Activated T-cell treated with anti-CD3 and anti-CD28 coated beads, Interleukin-2, amount 50 U/mL, for 4 hours (primary cell): ENCODE data around the gene PRDM12. TPM values are rescaled to one million over a fixed set of nuclear protein-coding genes. Genes with fewer than 3 reads are reported as not detected.

Experiments used
- ATAC-seq, 2 donors: fragments of 200-7000 bp; cut with Tn5 transposase; one replicate each; pipeline ENCODE4 v1.10.0; 2021
- DNase-seq: peaks from one replicate; pipeline ENCODE4 v3.0.0-alpha.2; 2020
- H3K27me3 Mint-ChIP-seq: one replicate; pipeline ENCODE4 v1.8.0; 2021; ENCODE audit warnings: low read depth, mixed read lengths
- H3K36me3 Mint-ChIP-seq: one replicate; pipeline ENCODE4 v1.8.0; 2022; ENCODE audit warnings: mixed read lengths; ENCODE audit not compliant: insufficient read depth
- H3K4me1 Mint-ChIP-seq: one replicate; pipeline ENCODE4 v1.8.0; 2021; ENCODE audit warnings: low read depth, mixed read lengths
- H3K4me3 Mint-ChIP-seq: one replicate; pipeline ENCODE4 v1.8.0; 2021; ENCODE audit warnings: mild to moderate bottlenecking, moderate library complexity, mixed read lengths
- H3K9me3 Mint-ChIP-seq: one replicate; pipeline ENCODE4 v1.8.0; 2021; ENCODE audit warnings: mixed read lengths
- total RNA-seq, 3 donors: library from RNA; stranded (reverse); gene quantifications; one replicate each; pipeline ENCODE4 v1.2.1, GENCODE V29; 2021

Gene PRDM12
- total RNA-seq, 3 donors from 2014 or later = 0.08 to 0.18 (median 0.14) TPM

- H3K9me3 Mint-ChIP-seq = no peaks in the 10 kb centered on the region
- H3K4me3 Mint-ChIP-seq = peak overlapping the region; percentile 41
- DNase-seq (no peak), ATAC-seq (peak; percentile 28 to 30)
- H3K27me3 Mint-ChIP-seq = peaks cover 68% of the 10 kb centered on the region
- peaks cover 24% of the 10 kb centered on the region for H3K4me1 Mint-ChIP-seq
- no peaks in the 10 kb centered on the region for H3K36me3 Mint-ChIP-seq
Measured at GRCh38 chr9:130665431-130666392, 1.3 kb downstream of the PRDM12 start.

- H3K36me3 Mint-ChIP-seq = no peaks in the 10 kb centered on the region
- DNase-seq (no peak), ATAC-seq (no peak)
- H3K4me1 Mint-ChIP-seq = peaks cover 24% of the 10 kb centered on the region
- peaks cover 63% of the 10 kb centered on the region for H3K27me3 Mint-ChIP-seq
- H3K4me3 Mint-ChIP-seq = no peak overlapping the region
- H3K9me3 Mint-ChIP-seq = no peaks in the 10 kb centered on the region
Measured at GRCh38 chr9:130666393-130667119, 2.2 kb downstream of the PRDM12 start.

- Mint-ChIP-seq H3K27me3 (peaks cover 57% of the 10 kb centered on the region), H3K4me3 (no peak overlapping the region), H3K36me3 (no peaks in the 10 kb centered on the region), H3K9me3 (no peaks in the 10 kb centered on the region), H3K4me1 (peaks cover 20% of the 10 kb centered on the region)
- no peak for ATAC-seq
- DNase-seq = no peak
Measured at GRCh38 chr9:130667120-130667435, 2.7 kb downstream of the PRDM12 start.

- H3K9me3 Mint-ChIP-seq = no peaks in the 10 kb centered on the region
- H3K27me3 Mint-ChIP-seq = peaks cover 46% of the 10 kb centered on the region
- no peaks in the 10 kb centered on the region for H3K36me3 Mint-ChIP-seq
- DNase-seq (no peak), ATAC-seq (no peak)
- no peak overlapping the region for H3K4me3 Mint-ChIP-seq
- peaks cover 12% of the 10 kb centered on the region for H3K4me1 Mint-ChIP-seq
Measured at GRCh38 chr9:130668196-130668595, 3.8 kb downstream of the PRDM12 start.

- DNase-seq (no peak), ATAC-seq (no peak)
- Mint-ChIP-seq H3K4me1 (peaks cover 12% of the 10 kb centered on the region), H3K36me3 (no peaks in the 10 kb centered on the region), H3K9me3 (no peaks in the 10 kb centered on the region), H3K4me3 (no peak overlapping the region), H3K27me3 (peaks cover 43% of the 10 kb centered on the region)
Measured at GRCh38 chr9:130668659-130669058, 4.3 kb downstream of the PRDM12 start.

- peaks cover 8% of the 10 kb centered on the region for H3K4me1 Mint-ChIP-seq
- DNase-seq (no peak), ATAC-seq (no peak)
- H3K9me3 Mint-ChIP-seq = no peaks in the 10 kb centered on the region
- H3K27me3 Mint-ChIP-seq = peaks cover 33% of the 10 kb centered on the region
- H3K4me3 Mint-ChIP-seq = no peak overlapping the region
- no peaks in the 10 kb centered on the region for H3K36me3 Mint-ChIP-seq
Measured at GRCh38 chr9:130669965-130670364, 5.6 kb downstream of the PRDM12 start.

- DNase-seq (no peak), ATAC-seq (no peak)
- Mint-ChIP-seq H3K27me3 (peaks cover 29% of the 10 kb centered on the region), H3K9me3 (no peaks in the 10 kb centered on the region), H3K36me3 (no peaks in the 10 kb centered on the region), H3K4me1 (peaks cover 3% of the 10 kb centered on the region), H3K4me3 (no peak overlapping the region)
Measured at GRCh38 chr9:130670644-130671043, 6.2 kb downstream of the PRDM12 start.

- Mint-ChIP-seq H3K4me3 (no peak overlapping the region), H3K27me3 (peaks cover 13% of the 10 kb centered on the region), H3K36me3 (no peaks in the 10 kb centered on the region), H3K9me3 (no peaks in the 10 kb centered on the region), H3K4me1 (no peaks in the 10 kb centered on the region)
- no peak for ATAC-seq
- DNase-seq = no peak
Measured at GRCh38 chr9:130672466-130672865, 8.1 kb downstream of the PRDM12 start.

- ATAC-seq (no peak), DNase-seq (no peak)
- Mint-ChIP-seq H3K4me1 (no peaks in the 10 kb centered on the region), H3K36me3 (no peaks in the 10 kb centered on the region), H3K9me3 (no peaks in the 10 kb centered on the region), H3K27me3 (peaks cover 9% of the 10 kb centered on the region), H3K4me3 (no peak overlapping the region)
Measured at GRCh38 chr9:130672933-130673615, 8.7 kb downstream of the PRDM12 start.

- H3K9me3 Mint-ChIP-seq = no peaks in the 10 kb centered on the region
- peaks cover 11% of the 10 kb centered on the region for H3K27me3 Mint-ChIP-seq
- DNase-seq = no peak
- no peaks in the 10 kb centered on the region for H3K4me1 Mint-ChIP-seq
- no peak overlapping the region for H3K4me3 Mint-ChIP-seq
- no peak for ATAC-seq
- no peaks in the 10 kb centered on the region for H3K36me3 Mint-ChIP-seq
Measured at GRCh38 chr9:130675396-130675795, 11.0 kb downstream of the PRDM12 start.

- Mint-ChIP-seq H3K9me3 (no peaks in the 10 kb centered on the region), H3K27me3 (peaks cover 11% of the 10 kb centered on the region), H3K4me3 (no peak overlapping the region), H3K4me1 (peaks cover under 1% of the 10 kb centered on the region), H3K36me3 (no peaks in the 10 kb centered on the region)
- DNase-seq (no peak), ATAC-seq (no peak)
Measured at GRCh38 chr9:130677252-130677651, 12.9 kb downstream of the PRDM12 start.

- DNase-seq (peak; percentile 44), ATAC-seq (peak; percentile 71 to 72)
- Mint-ChIP-seq H3K27me3 (peaks cover 13% of the 10 kb centered on the region), H3K36me3 (no peaks in the 10 kb centered on the region), H3K4me3 (peak overlapping the region; percentile 53), H3K4me1 (peaks cover 3% of the 10 kb centered on the region), H3K9me3 (no peaks in the 10 kb centered on the region)
Measured at GRCh38 chr9:130680836-130681768, 16.7 kb downstream of the PRDM12 start.

GRCh38 chr9:130681769-130682420, 17.5 kb downstream of the PRDM12 start:
- peak; percentile 29 to 44 for ATAC-seq
- H3K9me3 Mint-ChIP-seq = no peaks in the 10 kb centered on the region
- H3K36me3 Mint-ChIP-seq = no peaks in the 10 kb centered on the region
- peak overlapping the region; percentile 94 for H3K4me3 Mint-ChIP-seq
- H3K4me1 Mint-ChIP-seq = peaks cover 3% of the 10 kb centered on the region
- peaks cover 13% of the 10 kb centered on the region for H3K27me3 Mint-ChIP-seq
- no peak for DNase-seq
